GM19324 (cell line): ENCODE data around the gene DHRSX.
"Not testable (repeated sequence)": the region's sequence is repeated elsewhere in the genome, so short reads cannot be mapped to it uniquely, and the experiment has no call there.

ENCODE experiments used
- ATAC-seq: cut with Tn5 transposase; IDR thresholded peaks from one replicate; pipeline ENCODE4 v1.9.1; 2021; ENCODE audit warnings: mild to moderate bottlenecking, moderate library complexity; ENCODE audit not compliant: unreplicated experiment, low FRiP score

DHRSX gene

DNA sequence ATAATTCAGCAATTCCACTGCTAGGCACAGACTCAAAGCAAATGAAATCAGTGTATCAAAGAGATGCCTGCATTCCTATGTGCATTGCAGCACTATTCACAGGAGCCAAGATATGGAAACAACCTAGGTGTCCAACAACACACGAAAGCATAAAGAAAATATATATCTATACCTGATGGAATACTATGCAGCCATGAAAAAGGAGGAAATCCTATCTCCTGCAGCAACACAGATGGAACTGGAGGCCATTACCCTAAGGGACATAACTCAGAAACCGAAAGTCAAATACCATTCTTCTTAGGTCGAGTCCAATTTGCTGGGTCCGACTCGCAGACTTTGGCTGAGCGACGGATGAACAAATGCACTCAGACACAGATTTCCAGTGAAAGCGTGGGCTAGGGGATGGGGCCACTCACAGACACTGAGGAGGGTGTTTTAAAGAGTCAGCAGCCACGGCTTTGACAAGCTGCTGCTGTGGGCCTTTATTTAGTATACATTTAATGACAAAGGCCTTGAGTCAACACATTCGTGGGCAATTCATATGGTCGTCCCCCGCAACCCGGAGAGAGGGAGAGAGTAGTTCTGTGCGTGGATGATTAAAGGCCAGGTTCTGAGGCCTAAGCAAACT, 93.8 kb downstream of the DHRSX start:
- ATAC-seq = no peak

DNA sequence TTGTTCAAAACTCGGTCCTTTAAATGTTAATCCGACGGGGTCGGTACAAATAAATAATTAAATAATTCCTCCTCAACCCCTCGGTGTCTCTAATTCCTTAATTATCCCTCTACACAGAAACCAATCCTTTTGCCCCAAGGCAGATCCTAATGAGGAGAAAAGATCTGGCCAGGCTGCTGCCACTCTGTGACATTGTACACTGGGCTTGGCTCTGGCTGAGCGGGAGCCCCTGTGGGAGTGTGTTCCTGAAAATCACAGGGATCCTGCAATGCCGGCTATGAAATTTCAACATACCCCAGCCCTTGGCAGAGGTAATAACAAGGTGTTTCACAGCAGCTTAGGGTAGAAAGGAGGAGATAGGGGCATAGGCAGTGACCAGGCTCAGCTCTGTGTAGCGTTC, 96.0 kb downstream of the DHRSX start:
- ATAC-seq = no peak

DNA sequence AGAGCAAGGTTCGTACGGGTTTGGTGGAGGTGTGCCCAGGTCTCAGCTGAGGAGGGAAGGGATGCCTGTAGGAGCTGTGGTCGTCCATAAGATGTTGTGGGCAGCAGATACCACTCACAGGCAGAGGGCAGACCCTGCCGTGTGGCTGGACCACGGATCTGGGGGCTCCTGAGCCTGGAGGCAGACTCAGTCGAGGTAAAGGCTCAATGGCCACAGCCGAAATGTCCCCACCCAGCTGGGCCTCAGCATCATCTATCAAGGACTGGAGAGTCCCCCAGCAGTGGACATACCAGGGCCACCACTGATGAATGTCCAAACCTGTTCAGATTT, 98.5 kb downstream of the DHRSX start:
- no peak for ATAC-seq

DNA sequence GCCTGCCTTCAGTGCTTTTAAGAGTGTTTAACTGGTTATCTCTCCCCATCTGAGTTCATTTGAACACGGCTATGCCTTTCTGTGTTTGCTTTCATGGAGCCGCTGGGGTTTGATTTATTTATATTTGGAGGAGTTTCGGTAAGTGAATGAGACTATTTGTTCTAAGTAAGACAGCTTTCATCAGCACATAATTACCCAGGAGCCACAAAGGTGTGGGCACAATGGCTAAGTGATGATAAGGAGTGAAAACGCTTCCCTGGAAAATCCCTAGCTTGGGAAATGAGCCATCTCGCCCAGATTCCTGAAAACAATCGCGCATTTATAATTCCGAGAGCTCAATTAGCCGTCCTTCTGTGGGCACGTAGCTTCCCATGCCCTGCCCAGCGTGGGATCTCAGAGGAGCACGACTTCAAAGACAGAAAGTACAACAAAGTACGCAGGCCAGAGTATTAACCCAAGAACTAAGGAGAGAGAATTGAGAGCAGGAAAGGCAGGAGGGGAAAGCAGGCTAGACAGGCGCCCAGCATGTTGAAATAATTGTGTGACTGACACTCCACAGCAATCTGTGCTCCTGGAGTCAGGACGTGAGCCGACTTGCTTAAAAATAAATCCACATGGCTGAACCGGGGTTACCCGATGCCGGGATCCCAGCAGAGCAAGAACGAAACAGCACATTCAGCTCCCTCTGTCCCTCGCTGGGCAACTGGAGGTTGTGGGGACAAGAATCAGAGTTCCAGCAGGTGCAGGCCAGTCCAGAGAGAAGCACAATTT, 99.0 kb downstream of the DHRSX start:
- no peak for ATAC-seq

DNA sequence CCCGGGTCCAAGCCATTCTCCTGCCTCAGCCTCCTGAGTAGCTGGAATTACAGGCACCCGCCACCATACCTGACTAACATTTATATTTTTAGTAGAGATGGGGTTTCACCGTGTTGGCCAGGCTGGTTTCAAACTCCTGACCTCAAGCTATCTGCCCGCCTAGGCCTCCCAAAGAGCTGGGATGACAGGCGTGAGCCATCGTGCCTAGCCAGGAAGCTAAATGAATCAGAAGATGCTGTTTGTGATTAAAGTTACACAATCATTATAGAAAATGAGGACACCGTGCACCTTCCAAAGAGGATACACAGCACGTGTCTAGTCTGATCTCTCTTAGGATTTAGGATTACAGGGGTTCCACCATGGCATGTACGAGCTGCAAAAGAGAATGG, 99.6 kb downstream of the DHRSX start:
- no peak for ATAC-seq

DNA sequence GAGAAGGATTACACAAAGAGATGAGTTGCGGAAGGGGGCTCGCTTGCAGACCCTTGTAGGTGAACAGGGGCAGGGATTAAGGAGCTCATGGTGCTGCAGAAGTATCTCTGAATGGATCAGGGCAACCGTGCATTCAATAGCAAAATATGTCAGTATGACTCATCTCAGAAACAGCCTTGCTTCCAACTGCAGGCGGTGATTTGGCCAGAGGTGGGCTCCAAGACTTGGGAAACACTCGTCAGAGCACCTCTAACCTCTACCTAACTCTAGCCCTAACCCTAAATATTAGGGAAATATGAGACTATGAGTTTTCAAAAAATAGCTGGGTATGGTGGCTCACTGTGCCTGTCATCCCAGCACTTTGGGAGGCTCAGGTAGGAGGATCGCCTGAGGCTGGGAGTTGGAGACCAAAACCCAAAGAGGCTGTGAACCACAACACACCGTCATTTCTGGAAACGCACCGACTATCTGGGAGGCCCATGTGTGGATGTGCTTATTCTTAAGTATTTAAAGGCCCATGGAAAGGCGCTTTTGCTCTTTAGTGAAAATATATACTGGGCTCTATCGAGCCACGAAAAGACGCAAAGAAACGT, 102.6 kb downstream of the DHRSX start:
- no peak for ATAC-seq

GRCh38 chrX:2397229-2398063, 103.3 kb downstream of the DHRSX start:
- no peak for ATAC-seq

GRCh38 chrX:2395261-2395992, 105.3 kb downstream of the DHRSX start:
- no peak for ATAC-seq

DNA sequence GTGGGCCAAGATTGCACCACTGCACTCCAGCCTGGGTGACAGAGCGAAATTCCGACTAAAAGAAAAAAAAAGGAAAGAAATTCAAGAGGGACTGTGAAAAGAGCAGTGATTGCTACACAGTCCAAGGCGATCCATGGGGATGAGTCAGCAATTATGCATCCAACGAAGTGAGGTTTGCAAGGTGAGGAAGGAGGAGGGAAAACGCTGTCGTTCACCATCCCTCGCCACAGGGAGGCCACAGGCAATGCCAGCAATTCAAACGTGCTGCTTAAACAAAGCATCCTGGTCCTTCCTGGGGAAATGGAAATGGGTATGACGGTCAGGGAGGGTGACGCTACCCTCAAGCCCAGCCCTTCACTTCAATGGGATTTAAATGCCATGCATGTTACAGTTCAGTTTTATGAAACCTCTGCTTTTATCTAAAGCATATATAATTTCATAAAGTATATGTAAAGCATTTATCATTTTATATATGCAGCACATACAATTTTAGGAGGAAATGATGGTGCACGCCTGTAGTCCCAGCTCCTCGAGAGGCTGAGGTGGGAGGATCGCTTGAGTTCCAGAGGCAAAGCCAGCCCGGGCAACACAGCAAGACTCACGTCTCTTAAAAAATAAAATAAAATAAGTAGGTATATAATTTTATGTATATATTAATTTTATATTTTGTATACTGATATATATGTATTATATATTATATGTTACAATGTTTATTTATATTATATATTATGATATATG, 108.7 kb downstream of the DHRSX start:
- ATAC-seq = no peak

GRCh38 chrX:2390754-2391153, 110.0 kb downstream of the DHRSX start:
- no peak for ATAC-seq

- not testable (repeated sequence) for ATAC-seq
Observed at GRCh38 chrX:2389731-2390130, 111.0 kb downstream of the DHRSX start.

- ATAC-seq = no peak
Observed at GRCh38 chrX:2389324-2389723, 111.5 kb downstream of the DHRSX start.

DNA sequence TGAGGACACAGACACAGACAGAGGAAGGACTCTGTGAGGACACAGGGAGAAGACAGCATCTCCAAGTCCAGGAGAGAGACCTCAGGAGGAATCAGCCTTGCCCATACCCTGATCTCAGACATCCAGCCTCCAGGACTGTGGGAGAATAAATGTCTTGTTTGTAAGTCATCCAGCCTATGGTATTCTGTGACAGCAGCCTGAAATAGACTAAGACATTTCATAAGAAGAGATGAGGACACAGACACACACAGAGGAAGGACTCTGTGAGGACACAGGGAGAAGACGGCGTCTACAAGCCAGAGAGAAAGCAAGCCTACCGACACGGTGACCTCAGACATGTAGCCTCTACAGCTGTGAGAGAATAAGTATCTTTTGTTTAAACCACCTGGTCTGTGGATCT, 112.1 kb downstream of the DHRSX start:
- no peak for ATAC-seq

DNA sequence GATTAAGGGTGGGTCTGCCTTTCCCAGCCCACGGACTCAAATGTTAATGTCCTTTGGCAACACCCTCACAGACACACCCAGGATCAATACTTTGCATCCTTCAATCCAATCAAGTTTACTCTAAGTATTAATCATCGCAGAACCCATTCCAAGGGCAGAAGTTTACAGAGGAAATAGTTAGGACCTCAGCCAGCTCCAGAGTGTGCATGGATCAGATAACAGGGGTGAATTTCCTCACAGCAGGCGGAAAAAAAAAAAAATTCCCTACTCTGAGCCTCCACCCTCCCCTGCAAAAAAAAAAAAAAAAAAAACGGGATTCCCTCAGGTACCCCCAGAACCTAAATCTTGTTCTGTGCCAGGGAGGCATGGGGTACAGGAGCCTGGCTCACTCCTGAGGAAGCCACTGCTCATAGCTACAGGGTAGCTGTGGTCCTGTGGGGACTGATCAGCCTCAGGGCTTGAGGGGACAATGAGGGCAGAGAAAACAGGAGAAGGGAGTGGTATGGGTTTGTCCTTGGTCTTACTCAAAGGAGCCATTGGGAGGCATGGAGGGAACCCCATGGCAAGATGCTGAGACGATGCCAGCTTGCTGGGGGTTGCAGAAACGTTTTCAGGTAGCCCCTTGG, 113.0 kb downstream of the DHRSX start:
- ATAC-seq = no peak

DNA sequence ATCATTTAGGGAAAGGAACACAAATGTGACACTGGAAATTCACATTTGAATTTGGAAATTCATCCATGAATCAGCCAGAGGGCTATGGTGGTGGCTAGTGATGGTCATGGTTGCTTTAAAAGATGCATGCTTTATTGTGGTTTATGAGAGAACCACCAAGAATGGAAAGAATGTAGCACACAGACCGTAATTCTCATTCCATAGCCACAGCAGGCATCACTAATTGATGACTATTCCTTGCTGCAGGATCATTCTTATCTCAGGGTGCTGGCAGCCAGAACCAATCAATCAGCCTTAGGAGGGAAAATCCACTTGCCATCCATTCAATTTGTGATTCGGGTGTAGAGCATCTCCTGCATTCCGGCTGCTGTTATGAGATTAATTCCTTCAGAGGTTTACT, 115.6 kb downstream of the DHRSX start:
- no peak for ATAC-seq

DNA sequence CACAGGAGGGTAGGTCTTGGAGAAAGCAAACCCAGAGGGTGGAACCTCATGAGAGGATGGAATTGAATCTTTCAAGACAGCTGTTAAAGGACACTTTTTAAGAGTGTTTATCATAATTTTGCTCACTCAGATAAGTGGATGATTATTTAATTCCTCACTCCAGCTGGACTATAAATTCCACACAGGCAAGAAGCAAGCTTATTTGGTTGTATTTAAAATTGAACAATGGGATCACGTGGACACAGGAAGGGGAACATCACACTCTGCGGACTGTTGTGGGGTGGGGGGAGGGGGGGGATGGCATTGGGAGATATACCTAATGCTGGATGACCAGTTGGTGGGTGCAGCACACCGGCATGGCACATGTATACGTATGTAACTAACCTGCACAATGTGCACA, 116.3 kb downstream of the DHRSX start:
- no peak for ATAC-seq

DNA sequence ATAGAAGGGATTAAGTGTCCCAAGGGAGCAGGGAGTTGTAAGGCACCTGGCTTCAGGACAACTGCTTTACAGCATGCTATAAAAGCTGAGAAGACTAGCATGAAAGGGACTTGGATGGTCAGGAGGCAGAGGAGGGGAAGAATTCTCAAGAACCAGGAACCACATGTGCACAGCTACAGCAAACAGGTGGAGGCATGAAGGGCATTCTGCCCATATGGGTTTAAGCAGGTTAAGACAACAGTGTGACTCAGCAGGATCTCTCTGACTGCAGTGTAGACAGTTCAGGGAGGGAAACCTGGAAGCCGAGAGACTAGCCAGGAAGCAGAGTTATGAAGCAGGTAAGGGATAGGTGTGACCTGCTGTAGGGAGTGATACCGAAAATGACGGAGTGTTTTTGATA, 117.0 kb downstream of the DHRSX start:
- no peak for ATAC-seq

GRCh38 chrX:2383144-2383543, 117.6 kb downstream of the DHRSX start:
- ATAC-seq = no peak

- not testable (repeated sequence) for ATAC-seq
Observed at GRCh38 chrX:2382433-2383048, 118.2 kb downstream of the DHRSX start.
